ENCODE measurements around the gene CLEC7A. TPM values are rescaled to one million over a fixed set of nuclear protein-coding genes. Genes with fewer than 3 reads are reported as not detected.

CLEC7A gene
- total RNA-seq, 1 donor: 0.36 TPM

DNA sequence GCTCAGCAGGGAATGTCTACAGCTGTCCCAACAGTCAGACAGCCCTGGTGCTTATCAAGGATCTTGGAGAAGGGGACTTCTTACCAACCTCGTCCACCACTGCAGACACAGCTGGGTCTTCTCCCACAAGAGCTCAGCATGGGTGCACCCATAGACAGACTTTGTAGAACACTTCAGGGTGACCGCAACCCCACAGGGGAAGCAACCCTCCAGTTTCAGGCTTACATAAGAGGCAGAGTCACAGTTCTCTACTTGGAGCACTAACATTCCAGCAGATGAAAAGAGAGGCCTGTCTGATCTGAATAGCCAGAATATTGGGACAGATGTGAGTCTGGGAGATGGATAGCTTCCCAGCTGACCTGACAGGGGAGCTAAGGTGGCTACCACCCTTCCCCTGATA lies 27.7 kb downstream of the CLEC7A start:
- DNase-seq (ENCODE audit: insufficient read length, low spot score, missing footprints): no peak
- no peaks in the 10 kb centered on the region for H4K20me1 ChIP-seq (ENCODE audit: insufficient read depth, low read length)
- H3K27ac ChIP-seq (ENCODE audit: low read depth, low read length): no peak overlapping the region

DNA sequence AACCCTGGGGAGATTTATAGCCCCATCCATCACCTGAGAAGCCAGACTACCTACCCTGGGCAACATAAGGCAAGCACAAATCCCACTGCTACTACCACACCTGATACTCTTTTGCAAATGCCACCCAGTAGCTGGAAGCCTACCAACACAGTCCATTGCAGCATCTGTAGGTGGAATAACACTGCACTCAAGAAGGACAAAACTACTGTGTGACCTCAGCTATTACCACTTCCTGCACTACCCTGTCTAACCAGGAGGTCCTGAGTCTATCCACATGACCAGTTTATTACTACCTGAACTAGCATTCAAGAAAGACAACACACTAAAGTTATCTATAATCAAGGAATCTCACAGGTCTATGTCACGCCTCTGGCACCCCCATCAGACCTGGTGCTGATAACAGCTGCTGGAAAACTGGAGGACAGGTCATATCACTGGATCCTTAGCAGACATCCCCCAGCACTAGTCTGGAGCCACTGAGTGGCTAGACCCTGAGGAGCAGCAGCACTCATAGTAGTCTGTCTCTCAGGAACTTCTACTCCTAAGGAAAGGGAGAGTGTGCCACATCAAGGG lies 28.3 kb downstream of the CLEC7A start:
- Histone ChIP-seq H3K27ac (ENCODE audit: low read depth, low read length) (no peak overlapping the region), H3K79me2 (ENCODE audit: insufficient read depth, low read length) (no peaks in the 10 kb centered on the region), H3K4me3 (ENCODE audit: insufficient read depth, low read length) (no peak overlapping the region), H3K9me3 (ENCODE audit: low read depth, low read length) (no peaks in the 10 kb centered on the region), H3K4me2 (ENCODE audit: insufficient read depth, low read length) (no peak overlapping the region), H2AFZ (ENCODE audit: low read length) (no peak overlapping the region), H3K36me3 (ENCODE audit: insufficient read depth, low read length) (no peaks in the 10 kb centered on the region), H4K20me1 (ENCODE audit: insufficient read depth, low read length) (no peaks in the 10 kb centered on the region), H3K4me1 (ENCODE audit: insufficient read depth, low read length) (no peaks in the 10 kb centered on the region), H3K27me3 (ENCODE audit: insufficient read depth, low read length) (no peaks in the 10 kb centered on the region)
- TF ChIP-seq, protein P1, sequence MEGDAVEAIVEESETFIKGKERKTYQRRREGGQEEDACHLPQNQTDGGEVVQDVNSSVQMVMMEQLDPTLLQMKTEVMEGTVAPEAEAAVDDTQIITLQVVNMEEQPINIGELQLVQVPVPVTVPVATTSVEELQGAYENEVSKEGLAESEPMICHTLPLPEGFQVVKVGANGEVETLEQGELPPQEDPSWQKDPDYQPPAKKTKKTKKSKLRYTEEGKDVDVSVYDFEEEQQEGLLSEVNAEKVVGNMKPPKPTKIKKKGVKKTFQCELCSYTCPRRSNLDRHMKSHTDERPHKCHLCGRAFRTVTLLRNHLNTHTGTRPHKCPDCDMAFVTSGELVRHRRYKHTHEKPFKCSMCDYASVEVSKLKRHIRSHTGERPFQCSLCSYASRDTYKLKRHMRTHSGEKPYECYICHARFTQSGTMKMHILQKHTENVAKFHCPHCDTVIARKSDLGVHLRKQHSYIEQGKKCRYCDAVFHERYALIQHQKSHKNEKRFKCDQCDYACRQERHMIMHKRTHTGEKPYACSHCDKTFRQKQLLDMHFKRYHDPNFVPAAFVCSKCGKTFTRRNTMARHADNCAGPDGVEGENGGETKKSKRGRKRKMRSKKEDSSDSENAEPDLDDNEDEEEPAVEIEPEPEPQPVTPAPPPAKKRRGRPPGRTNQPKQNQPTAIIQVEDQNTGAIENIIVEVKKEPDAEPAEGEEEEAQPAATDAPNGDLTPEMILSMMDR (IDR thresholded peaks at IDR 0.05; ENCODE audit: extremely low read depth, low read depth, low read length): no peak
- DNase-seq (ENCODE audit: insufficient read length, low spot score, missing footprints): no peak

More for the DNA sequence above, 27.7 kb downstream of the CLEC7A start:
- no peak overlapping the region for H3K4me3 ChIP-seq (ENCODE audit: insufficient read depth, low read length)
- no peaks in the 10 kb centered on the region for H3K79me2 ChIP-seq (ENCODE audit: insufficient read depth, low read length)
- no peak overlapping the region for H2AFZ ChIP-seq (ENCODE audit: low read length)
- TF ChIP-seq, protein P1 (IDR thresholded peaks at IDR 0.05; ENCODE audit: extremely low read depth, low read depth, low read length): no peak
- no peaks in the 10 kb centered on the region for H3K9me3 ChIP-seq (ENCODE audit: low read depth, low read length)
- no peak overlapping the region for H3K4me2 ChIP-seq (ENCODE audit: insufficient read depth, low read length)
- no peaks in the 10 kb centered on the region for H3K27me3 ChIP-seq (ENCODE audit: insufficient read depth, low read length)
- H3K4me1 ChIP-seq (ENCODE audit: insufficient read depth, low read length): no peaks in the 10 kb centered on the region
- no peaks in the 10 kb centered on the region for H3K36me3 ChIP-seq (ENCODE audit: insufficient read depth, low read length)

DNA sequence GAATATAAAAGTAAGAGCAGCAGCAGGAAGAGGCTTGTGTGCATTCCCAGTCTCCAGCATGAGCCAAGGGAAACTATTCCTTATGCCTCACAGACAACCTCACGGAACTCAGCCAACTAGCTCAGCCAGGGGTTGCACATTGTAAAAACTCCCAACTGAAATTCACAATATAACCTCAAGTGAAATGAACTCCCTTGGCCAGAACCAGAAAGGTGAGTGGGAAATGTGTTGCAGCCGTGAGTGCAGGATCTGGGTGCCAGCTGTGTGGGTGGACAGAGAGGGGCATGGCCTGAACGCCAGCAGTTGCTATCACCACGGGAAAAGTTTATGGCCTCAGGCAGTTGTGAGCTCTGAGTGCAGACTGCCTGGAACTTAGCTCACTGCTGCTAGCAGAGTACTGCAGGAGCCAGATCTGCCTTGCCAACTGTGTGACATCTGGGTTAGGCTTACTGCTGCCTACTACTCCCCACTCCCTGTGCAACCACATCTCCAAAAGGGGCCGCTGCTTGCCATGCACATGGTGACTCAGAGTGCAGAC lies 28.9 kb downstream of the CLEC7A start:
- Histone ChIP-seq H3K27me3 (ENCODE audit: insufficient read depth, low read length) (no peaks in the 10 kb centered on the region), H2AFZ (ENCODE audit: low read length) (no peak overlapping the region), H3K4me3 (ENCODE audit: insufficient read depth, low read length) (no peak overlapping the region), H3K9me3 (ENCODE audit: low read depth, low read length) (no peaks in the 10 kb centered on the region), H3K4me2 (ENCODE audit: insufficient read depth, low read length) (no peak overlapping the region), H3K4me1 (ENCODE audit: insufficient read depth, low read length) (no peaks in the 10 kb centered on the region), H3K79me2 (ENCODE audit: insufficient read depth, low read length) (no peaks in the 10 kb centered on the region), H3K36me3 (ENCODE audit: insufficient read depth, low read length) (no peaks in the 10 kb centered on the region), H4K20me1 (ENCODE audit: insufficient read depth, low read length) (no peaks in the 10 kb centered on the region), H3K27ac (ENCODE audit: low read depth, low read length) (no peak overlapping the region)
- DNase-seq (ENCODE audit: insufficient read length, low spot score, missing footprints): no peak
- TF ChIP-seq, protein P1 (IDR thresholded peaks at IDR 0.05; ENCODE audit: extremely low read depth, low read depth, low read length): no peak

DNA sequence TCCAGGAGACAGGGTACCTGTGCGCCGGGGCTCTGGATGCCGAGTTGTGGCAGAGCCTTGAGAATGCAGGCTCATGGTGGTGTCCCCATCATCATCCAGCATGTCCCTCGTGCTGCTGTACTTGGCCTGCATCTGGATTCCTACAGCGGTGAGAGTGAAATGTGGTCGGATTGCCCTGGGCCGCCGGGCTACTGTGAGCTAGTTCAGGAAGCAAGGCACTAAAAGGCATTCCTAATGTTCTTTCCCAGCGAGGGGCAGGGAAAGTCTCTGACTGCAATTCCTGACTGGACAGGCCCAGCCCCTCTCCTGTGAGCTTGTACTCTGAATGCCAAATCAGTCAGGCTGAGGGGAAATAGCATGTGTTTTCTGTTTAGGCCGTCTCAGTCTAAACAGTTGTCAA lies 31.2 kb downstream of the CLEC7A start, which contains the start of gene CLEC1A:
Gene CLEC1A, minus strand, starts transcription at position 195 of the 400 bp plus-strand sequence. Its CDS starts 63 bp downstream, at position 132.
- Histone ChIP-seq H3K79me2 (ENCODE audit: insufficient read depth, low read length) (no peaks in the 10 kb centered on the region), H3K27ac (ENCODE audit: low read depth, low read length) (no peak within 1 kb of the TSS), H3K4me1 (ENCODE audit: insufficient read depth, low read length) (no peaks in the 10 kb centered on the region), H3K9me3 (ENCODE audit: low read depth, low read length) (no peaks in the 10 kb centered on the region), H3K36me3 (ENCODE audit: insufficient read depth, low read length) (no peaks in the 10 kb centered on the region), H3K4me2 (ENCODE audit: insufficient read depth, low read length) (no peak within 1 kb of the TSS), H4K20me1 (ENCODE audit: insufficient read depth, low read length) (no peaks in the 10 kb centered on the region), H2AFZ (ENCODE audit: low read length) (no peak within 1 kb of the TSS), H3K4me3 (ENCODE audit: insufficient read depth, low read length) (no peak within 1 kb of the TSS), H3K27me3 (ENCODE audit: insufficient read depth, low read length) (no peaks in the 10 kb centered on the region)
- TF ChIP-seq, protein P1 (IDR thresholded peaks at IDR 0.05; ENCODE audit: extremely low read depth, low read depth, low read length): no peak
- no peak for DNase-seq (ENCODE audit: insufficient read length, low spot score, missing footprints)
